ENCODE data around the gene TMOD1. TPM values are rescaled to one million over a fixed set of nuclear protein-coding genes. Genes with fewer than 3 reads are reported as not detected.

TMOD1 gene
- total and polyA plus RNA-seq, 2 of the 8 experiments (the other 6 are each of a cell fraction or from before 2014, with no cell fraction given) = 0.17 to 0.88 TPM

DNA sequence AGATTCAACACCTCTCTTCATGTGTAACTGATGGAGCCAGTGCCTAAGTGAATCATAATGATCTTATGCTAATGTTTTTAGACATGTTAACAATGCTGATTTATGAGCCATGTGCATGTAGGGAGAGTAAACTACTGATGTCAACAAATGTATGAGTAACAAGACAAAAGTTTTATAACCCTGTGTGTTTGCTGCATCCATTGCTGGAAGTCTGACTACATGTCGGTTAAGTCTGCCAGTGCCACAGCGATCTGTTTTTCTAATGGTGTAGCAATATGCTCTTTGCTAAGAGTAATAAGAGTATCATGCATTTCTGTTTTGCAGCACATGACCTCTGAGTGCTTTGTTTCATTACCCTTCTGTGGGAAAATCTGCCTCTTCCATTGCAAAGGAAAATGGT lies 26.4 kb upstream of the TMOD1 start:
- H3K56ac ChIP-seq (replicated peaks; ENCODE audit: insufficient read length, low read depth, low read length) = no peak overlapping the region
- H2AFZ ChIP-seq (ENCODE audit: low read length) = no peak overlapping the region
- no peaks in the 10 kb centered on the region for H4K20me1 ChIP-seq (replicated peaks in 1 of 2; ENCODE audit: control insufficient read depth in 1 of 2, insufficient read depth in 2 of 2, low read length in 2 of 2)
- H3K23ac ChIP-seq (ENCODE audit: insufficient read length) = no peak overlapping the region
- H3K27me3 ChIP-seq (replicated peaks in 1 of 4; ENCODE audit: control insufficient read depth in 3 of 4, extremely low read depth in 1 of 4, insufficient read depth in 3 of 4, low read length in 3 of 4) = no peaks in the 10 kb centered on the region
- H3K14ac ChIP-seq (ENCODE audit: insufficient read length) = no peak overlapping the region
- DNase-seq (ENCODE audit: low read depth in 1 of 2, low spot score in 2 of 2) (no peak), FAIRE-seq (no peak)
- no peak overlapping the region for H4K8ac ChIP-seq (ENCODE audit: extremely low read depth, insufficient read depth, low read length)
- H3K4me2 ChIP-seq (ENCODE audit: insufficient read depth in 1 of 2, low read depth in 2 of 2, low read length in 2 of 2) = no peak overlapping the region
- no peak overlapping the region for H2AK5ac ChIP-seq (ENCODE audit: low read depth, low read length)
- H3K4ac ChIP-seq (replicated peaks; ENCODE audit: insufficient read length, low read depth, low read length) = no peak overlapping the region
- no peaks in the 10 kb centered on the region for H3K79me2 ChIP-seq (ENCODE audit: control insufficient read depth in 1 of 2, insufficient read depth in 2 of 2, low read length in 2 of 2)
- WGBS, 2 experiments (ENCODE audit: extremely low coverage in 1 of 2, insufficient coverage in 1 of 2, insufficient read length in 1 of 2, insufficient replicate concordance in 2 of 2, low coverage in 1 of 2, low lambda C conversion rate in 2 of 2, missing lambda C conversion rate in 1 of 2) = 82% methylated on average over 2 of the region's 2 CpGs; no CpG with 5 or more reads in 1 of the 2 experiments
- H3K9ac ChIP-seq (replicated peaks in 1 of 4; ENCODE audit: extremely low read depth in 1 of 4, low read depth in 3 of 4, low read length in 3 of 4) = no peak overlapping the region
- no peak overlapping the region for H3K4me3 ChIP-seq (ENCODE audit: extremely low read depth in 1 of 4, insufficient read depth in 2 of 4, low read depth in 3 of 4, low read length in 4 of 4)
- H3K18ac ChIP-seq (ENCODE audit: extremely low read depth, low read length) = no peak overlapping the region
- no peaks in the 10 kb centered on the region for H3K36me3 ChIP-seq (ENCODE audit: control insufficient read depth in 2 of 4, insufficient read depth in 4 of 4, low read length in 3 of 4)
- no peak overlapping the region for H3K27ac ChIP-seq (ENCODE audit: low read depth, low read length)
- no peaks in the 10 kb centered on the region for H3K79me1 ChIP-seq (ENCODE audit: low read depth, low read length)
- no peaks in the 10 kb centered on the region for H3K9me3 ChIP-seq (ENCODE audit: insufficient read depth in 2 of 2, low read depth in 1 of 2, low read length in 1 of 2)
- TF ChIP-seq SIN3A (conservative IDR thresholded peaks at IDR 0.05 in 1 of 2, IDR thresholded peaks at IDR 0.05 in 1 of 2; ENCODE audit: low read depth in 1 of 2, low read length in 2 of 2) (no peak), GABPA (IDR thresholded peaks at IDR 0.05; ENCODE audit: borderline replicate concordance, insufficient read depth, low read length) (no peak), CHD1 (IDR thresholded peaks at IDR 0.05; ENCODE audit: low read depth, low read length) (no peak), JUN (IDR thresholded peaks at IDR 0.05; ENCODE audit: low read depth, low read length) (no peak), EP300 (IDR thresholded peaks at IDR 0.05; ENCODE audit: borderline replicate concordance in 1 of 2, low read depth in 2 of 2, low read length in 2 of 2) (no peak), PHF8 (conservative IDR thresholded peaks at IDR 0.05; ENCODE audit: low read depth, low read length) (no peak)
- TF ChIP-seq, protein P1, sequence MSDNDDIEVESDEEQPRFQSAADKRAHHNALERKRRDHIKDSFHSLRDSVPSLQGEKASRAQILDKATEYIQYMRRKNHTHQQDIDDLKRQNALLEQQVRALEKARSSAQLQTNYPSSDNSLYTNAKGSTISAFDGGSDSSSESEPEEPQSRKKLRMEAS (IDR thresholded peaks at IDR 0.05) = no peak
- no peaks in the 10 kb centered on the region for H3K23me2 ChIP-seq (ENCODE audit: low read depth, low read length)
- ChIA-PET POLR2A (ENCODE audit: partially characterized antibody) (no interaction called here), CTCF (ENCODE audit: partially characterized antibody) (interaction anchor here (2.2 to 10.1 kb wide), 4 partner anchors 11 to 140 kb away, joined by 7 to 574 read pairs (median 116); no protein-coding TSS in a partner anchor)
- no peaks in the 10 kb centered on the region for H3K4me1 ChIP-seq (replicated peaks in 1 of 4; ENCODE audit: control insufficient read depth in 3 of 4, insufficient read depth in 4 of 4, low read length in 3 of 4)
- H2BK12ac ChIP-seq (ENCODE audit: low read depth, low read length) = no peak overlapping the region
- no peak overlapping the region for H4K91ac ChIP-seq (replicated peaks; ENCODE audit: insufficient read length, low read length)
- H2BK15ac ChIP-seq (ENCODE audit: low read length) = no peak overlapping the region
- no peak overlapping the region for H2BK120ac ChIP-seq (replicated peaks; ENCODE audit: low read depth, low read length)
- H2BK20ac ChIP-seq (ENCODE audit: low read length) = no peak overlapping the region
- H2BK5ac ChIP-seq (ENCODE audit: low read depth, low read length) = no peak overlapping the region
- no peak overlapping the region for H4K5ac ChIP-seq (ENCODE audit: insufficient read length, low read depth, low read length)

Data from H1 (cell line).